OCI-LY3 (cell line): ENCODE results near the gene CDC5L.

Source experiments
- H2AFZ ChIP-seq: fragments of 200-600, 300-600 bp; shearing (Covaris generic); 2 replicates; pipeline ENCODE4 v1.6.0; 2014; ENCODE audit warnings: antibody characterized with exemption, low read depth, low read length
- H3K27ac ChIP-seq: fragments of 200-600, 300-600 bp; sonication (generic); 2 replicates; pipeline ENCODE4 v1.5.1; 2014; ENCODE audit warnings: mild to moderate bottlenecking, low read length, moderate library complexity, mixed read lengths
- H3K27me3 ChIP-seq: fragments of 200-600, 300-600 bp; sonication (generic); 2 replicates; pipeline ENCODE4 v1.6.1; 2014; ENCODE audit warnings: low read depth, low read length, mixed read lengths
- H3K36me3 ChIP-seq: fragments of 200-600, 300-600 bp; sonication (generic); replicated peaks from 2 replicates; pipeline ENCODE3; 2014; ENCODE audit warnings: low read depth, low read length, mixed read lengths
- H3K4me1 ChIP-seq: fragments of 300-600, 200-600 bp; sonication (generic); 2 replicates; pipeline ENCODE4 v1.6.1; 2014; ENCODE audit warnings: low read length, mixed read lengths
- H3K4me2 ChIP-seq: fragments of 200-600, 300-600 bp; sonication (generic); 2 replicates; pipeline ENCODE4 v1.6.1; 2014; ENCODE audit warnings: low read length, mixed read lengths
- H3K4me3 ChIP-seq: fragments of 300-600, 200-600 bp; sonication (generic); 2 replicates; pipeline ENCODE4 v1.5.1; 2014; ENCODE audit warnings: antibody characterized with exemption, mild to moderate bottlenecking, low read length, moderate library complexity
- H3K79me2 ChIP-seq: fragments of 300-600, 200-600 bp; shearing (Covaris generic); 2 replicates; pipeline ENCODE4 v1.6.1; 2014; ENCODE audit warnings: mild to moderate bottlenecking, low read length, mixed read lengths
- H3K9ac ChIP-seq: fragments of 300-600, 200-600 bp; shearing (Covaris generic); 2 replicates; pipeline ENCODE4 v1.6.0; 2014; ENCODE audit warnings: mild to moderate bottlenecking, low read length, moderate library complexity
- H3K9me3 ChIP-seq: fragments of 200-600, 300-600 bp; shearing (Covaris generic); 2 replicates; pipeline ENCODE4 v1.6.1; 2014; ENCODE audit warnings: low read length, mixed read lengths; ENCODE audit not compliant: insufficient read depth
- H4K20me1 ChIP-seq: fragments of 200-600, 300-600 bp; sonication (generic); 2 replicates; pipeline ENCODE4 v1.6.1; 2016; ENCODE audit warnings: low read length, mixed read lengths; ENCODE audit not compliant: insufficient read depth
- CTCF ChIP-seq: fragments of 200-600, 300-600 bp; sonication (generic); IDR thresholded peaks from 2 replicates; pipeline ENCODE4 v1.5.1; 2014; ENCODE audit warnings: antibody characterized with exemption, low read length, low read depth
- EZH2phosphoT487 ChIP-seq: fragments of 200-600 bp; shearing (Covaris generic); IDR thresholded peaks from 2 replicates; pipeline ENCODE4 v1.6.1; 2018; ENCODE audit warnings: antibody characterized with exemption, mixed run types, low read depth

CDC5L gene

GRCh38 chr6:44464527-44465310, 77.2 kb downstream of the CDC5L start:
- Histone ChIP-seq H3K4me3 (no peak overlapping the region), H3K4me2 (no peak overlapping the region), H3K4me1 (no peaks in the 10 kb centered on the region), H3K36me3 (no peaks in the 10 kb centered on the region), H3K9ac (no peak overlapping the region), H4K20me1 (no peaks in the 10 kb centered on the region), H3K79me2 (no peaks in the 10 kb centered on the region), H3K27me3 (peaks cover 8% of the 10 kb centered on the region; the same call in 1 of the 2 replicates), H3K27ac (no peak overlapping the region), H2AFZ (no peak overlapping the region), H3K9me3 (no peaks in the 10 kb centered on the region)
- TF ChIP-seq EZH2phosphoT487 (no peak), CTCF (no peak)

- H3K4me2 ChIP-seq, result no peak overlapping the region
- no peak overlapping the region for H3K9ac ChIP-seq
- H3K4me1 ChIP-seq, result no peaks in the 10 kb centered on the region; the same call in 1 of the 2 replicates
- H4K20me1 ChIP-seq, result no peaks in the 10 kb centered on the region
- no peak overlapping the region for H2AFZ ChIP-seq
- TF ChIP-seq CTCF (no peak), EZH2phosphoT487 (no peak)
- no peaks in the 10 kb centered on the region for H3K9me3 ChIP-seq
- H3K79me2 ChIP-seq, result no peaks in the 10 kb centered on the region
- H3K4me3 ChIP-seq, result no peak overlapping the region
- H3K36me3 ChIP-seq, result no peaks in the 10 kb centered on the region
- no peak overlapping the region for H3K27ac ChIP-seq
- H3K27me3 ChIP-seq, result peaks cover 21% of the 10 kb centered on the region
Measured at GRCh38 chr6:44466955-44467354, 79.4 kb downstream of the CDC5L start.

- no peak overlapping the region for H3K4me2 ChIP-seq
- H4K20me1 ChIP-seq, result no peaks in the 10 kb centered on the region
- no peaks in the 10 kb centered on the region for H3K79me2 ChIP-seq
- H3K27ac ChIP-seq, result no peak overlapping the region
- peaks cover 3% of the 10 kb centered on the region; the same call in 1 of the 2 replicates for H3K4me1 ChIP-seq
- no peaks in the 10 kb centered on the region for H3K36me3 ChIP-seq
- TF ChIP-seq EZH2phosphoT487 (no peak), CTCF (no peak)
- H3K4me3 ChIP-seq, result no peak overlapping the region
- H2AFZ ChIP-seq, result no peak overlapping the region
- H3K9me3 ChIP-seq, result no peaks in the 10 kb centered on the region
- no peak overlapping the region for H3K9ac ChIP-seq
- peaks cover 39% of the 10 kb centered on the region for H3K27me3 ChIP-seq
Measured at GRCh38 chr6:44468835-44469234, 81.3 kb downstream of the CDC5L start.

GRCh38 chr6:44470115-44470464, 82.6 kb downstream of the CDC5L start:
- 0 out of 2 replicates have a peak overlapping the region, but pooled peaks have one; percentile 27 for H3K4me3 ChIP-seq
- peaks cover 4% of the 10 kb centered on the region; the same call in 1 of the 2 replicates for H3K4me1 ChIP-seq
- H3K79me2 ChIP-seq, result no peaks in the 10 kb centered on the region
- H2AFZ ChIP-seq, result peak overlapping the region; percentile 69; the same call in 1 of the 2 replicates
- no peaks in the 10 kb centered on the region for H4K20me1 ChIP-seq
- H3K4me2 ChIP-seq, result peak overlapping the region; percentile 47
- H3K27me3 ChIP-seq, result peaks cover 50% of the 10 kb centered on the region
- no peak overlapping the region for H3K27ac ChIP-seq
- H3K36me3 ChIP-seq, result no peaks in the 10 kb centered on the region
- TF ChIP-seq EZH2phosphoT487 (no peak), CTCF (no peak)
- H3K9ac ChIP-seq, result no peak overlapping the region
- no peaks in the 10 kb centered on the region for H3K9me3 ChIP-seq
